HepG2 (cell line): ENCODE measurements around the gene BRAF. TPM values are rescaled to one million over a fixed set of nuclear protein-coding genes. Genes with fewer than 3 reads are reported as not detected.

Experiments
- ARID2 ChIP-seq: sonication (generic); formaldehyde crosslinking; IDR thresholded peaks from 2 replicates; pipeline ENCODE4 v1.8.1; 2022; ENCODE audit warnings: mild to moderate bottlenecking, missing genetic modification reagents, borderline replicate concordance
- DMAP1 ChIP-seq: IDR thresholded peaks from 2 replicates; pipeline ENCODE4 v1.6.1; 2016
- FOXO1 ChIP-seq: sonication (generic); formaldehyde crosslinking; IDR thresholded peaks from 2 replicates; pipeline ENCODE4 v1.4.0; 2020; ENCODE audit warnings: missing genetic modification reagents
- HMG20B ChIP-seq: conservative IDR thresholded peaks from 2 replicates; pipeline ENCODE4 v1.6.1; 2016; ENCODE audit warnings: missing genetic modification reagents, missing compliant biosample characterization
- MZF1 ChIP-seq: sonication (generic); formaldehyde crosslinking; IDR thresholded peaks from 2 replicates; pipeline ENCODE4 v1.8.1; 2023; ENCODE audit warnings: mild to moderate bottlenecking, missing genetic modification reagents, borderline replicate concordance
- PRPF4 ChIP-seq: fragments of 200-400 bp; formaldehyde crosslinking; IDR thresholded peaks from 2 replicates; pipeline ENCODE4 v1.6.1; 2016; ENCODE audit warnings: low read length, low read depth; ENCODE audit not compliant: poor library complexity, severe bottlenecking
- REST ChIP-seq, 2 experiments: IDR thresholded peaks; 2 replicates each; pipeline ENCODE4 v1.6.1; 2011 to 2012; ENCODE audit warnings: low read length in 2 of 2, borderline replicate concordance in 1 of 2, low read depth in 1 of 2, mild to moderate bottlenecking in 1 of 2, moderate library complexity in 1 of 2
- SIX4 ChIP-seq: sonication (generic); formaldehyde crosslinking; IDR thresholded peaks from 2 replicates; pipeline ENCODE4 v1.4.0; 2020; ENCODE audit warnings: missing genetic modification reagents
- SMARCC2 ChIP-seq: fragments of 450-650 bp; IDR thresholded peaks from 2 replicates; pipeline ENCODE4 v1.6.1; 2017; ENCODE audit warnings: antibody characterized with exemption, mild to moderate bottlenecking
- ZFP37 ChIP-seq: sonication (generic); formaldehyde crosslinking; IDR thresholded peaks from 2 replicates; pipeline ENCODE4 v1.4.0; 2020; ENCODE audit warnings: missing genetic modification reagents, borderline replicate concordance
- ZMYM3 ChIP-seq: sonication (generic); formaldehyde crosslinking; IDR thresholded peaks from 2 replicates; pipeline ENCODE4 v1.5.1; 2020; ENCODE audit warnings: mild to moderate bottlenecking, missing genetic modification reagents
- ZNF224 ChIP-seq: sonication (generic); formaldehyde crosslinking; IDR thresholded peaks from 2 replicates; pipeline ENCODE4 v1.5.0; 2020; ENCODE audit warnings: mild to moderate bottlenecking, missing genetic modification reagents
- ZNF326 ChIP-seq: sonication (generic); formaldehyde crosslinking; IDR thresholded peaks from 2 replicates; pipeline ENCODE4 v1.4.0; 2020; ENCODE audit warnings: missing genetic modification reagents, borderline replicate concordance
- ZNF350 ChIP-seq: sonication (generic); formaldehyde crosslinking; IDR thresholded peaks from 2 replicates; pipeline ENCODE4 v1.4.0; 2020; ENCODE audit warnings: mild to moderate bottlenecking, low read depth, missing genetic modification reagents, borderline replicate concordance
- ZNF530 ChIP-seq: sonication (generic); formaldehyde crosslinking; IDR thresholded peaks from 2 replicates; pipeline ENCODE4 v1.5.0; 2020; ENCODE audit warnings: low read depth, mild to moderate bottlenecking, missing genetic modification reagents
- polyA plus RNA-seq, 8 experiments: library from polyadenylated mRNA; depleted of rRNA in 3 of 8; stranded (reverse) in 7 of 8; unstranded in 1 of 8; fragments of >200 nt; fragmentation: Illumina TruSeq in 4 of 8; extraction: Trizol in 4 of 8; gene quantifications; 2 replicates each; pipeline versions ENCODE4 v1.2.1 to v1.2.3, GENCODE V29; 2011 to 2016; ENCODE audit warnings: low read depth in 4 of 8, missing spikeins in 1 of 8, mixed read lengths in 1 of 8; ENCODE audit not compliant: insufficient read depth in 1 of 8
- total RNA-seq, 5 experiments: library from RNA; depleted of rRNA; stranded (reverse); fragments of >200 nt; fragmentation: Illumina TruSeq; extraction: Trizol; gene quantifications; 2 replicates each; pipeline ENCODE4 v1.2.3, GENCODE V29; 2016; ENCODE audit warnings: low read depth in 1 of 5
- TF ChIP-seq, protein P1 (sequence below): IDR thresholded peaks from 2 replicates; pipeline ENCODE4 v1.6.1; 2016; ENCODE audit warnings: low read depth, missing genetic modification reagents, missing compliant biosample characterization
- TF ChIP-seq, protein P2 (sequence below): sonication (generic); formaldehyde crosslinking; IDR thresholded peaks from 2 replicates; pipeline ENCODE4 v1.4.0; 2020; ENCODE audit warnings: missing genetic modification reagents
- TF ChIP-seq, protein P3 (sequence below): IDR thresholded peaks from 2 replicates; pipeline ENCODE4 v1.6.1; 2016; ENCODE audit warnings: missing compliant biosample characterization, missing genetic modification reagents, borderline replicate concordance

Gene BRAF
- total and polyA plus RNA-seq, 2 of the 13 experiments (the other 11 are each of a cell fraction or from before 2014, with no cell fraction given): 12.5 to 13.4 TPM

DNA sequence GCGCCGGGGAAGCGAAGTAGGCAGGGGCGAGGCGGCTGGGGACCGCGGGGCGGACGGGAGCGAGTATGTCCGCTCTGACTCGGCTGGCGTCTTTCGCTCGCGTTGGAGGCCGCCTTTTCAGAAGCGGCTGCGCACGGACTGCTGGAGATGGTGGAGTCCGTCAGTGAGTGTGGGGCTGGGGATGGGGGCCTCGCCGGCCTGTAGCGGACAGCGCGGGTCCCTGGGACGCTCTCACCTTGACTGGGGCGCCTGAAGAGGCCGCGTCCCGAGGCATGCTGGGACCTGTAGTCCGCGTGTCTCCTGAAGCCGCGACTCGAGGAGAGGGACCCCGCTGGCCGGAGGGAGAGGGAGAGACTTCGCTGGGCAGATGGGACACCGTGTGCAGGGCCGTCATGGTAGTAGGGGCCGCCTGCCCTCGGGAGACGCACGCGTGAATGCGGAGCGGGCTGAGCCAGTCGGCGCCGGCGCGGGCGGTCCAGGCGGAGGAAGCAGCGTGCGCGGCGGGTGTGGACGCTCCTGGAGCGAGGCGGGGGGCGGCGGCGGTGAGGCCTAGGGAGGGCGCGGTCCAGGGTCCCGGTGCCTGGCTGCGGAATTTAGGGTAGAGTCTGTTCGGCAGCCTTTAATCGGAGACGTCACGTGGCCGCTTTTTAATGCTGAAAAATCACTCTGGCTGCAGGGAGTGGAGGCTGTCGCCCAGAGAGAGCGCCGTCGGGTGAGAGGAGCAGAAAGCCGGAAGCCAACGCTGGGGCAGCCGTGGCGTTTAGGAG is 227.9 kb downstream of the BRAF start, which contains the start of gene NDUFB2 (continued):
- TF ChIP-seq ZNF224 (CRISPR knock-in tag) (peak; percentile 78; the same call in 1 of the 2 replicates), DMAP1 (CRISPR knock-in tag) (peak; percentile 93), FOXO1 (CRISPR knock-in tag) (peak; percentile 9), HMG20B (CRISPR knock-in tag) (0 out of 2 replicates have a peak, but pooled peaks have one; percentile 18), ZFP37 (no peak), PRPF4 (no peak), MZF1 (no peak), ZMYM3 (CRISPR knock-in tag) (0 out of 2 replicates have a peak, but pooled peaks have one; percentile 21), SMARCC2 (no peak), ZNF530 (CRISPR knock-in tag) (no peak), SIX4 (CRISPR knock-in tag) (no peak), REST (IDR thresholded peaks at IDR 0.05; ENCODE audit: borderline replicate concordance in 1 of 2, low read depth in 1 of 2, low read length in 2 of 2) (no peak), ZNF326 (CRISPR knock-in tag) (no peak), ZNF350 (CRISPR knock-in tag) (peak; percentile 89), ARID2 (CRISPR knock-in tag) (peak; percentile 92)
- TF ChIP-seq, protein P1, sequence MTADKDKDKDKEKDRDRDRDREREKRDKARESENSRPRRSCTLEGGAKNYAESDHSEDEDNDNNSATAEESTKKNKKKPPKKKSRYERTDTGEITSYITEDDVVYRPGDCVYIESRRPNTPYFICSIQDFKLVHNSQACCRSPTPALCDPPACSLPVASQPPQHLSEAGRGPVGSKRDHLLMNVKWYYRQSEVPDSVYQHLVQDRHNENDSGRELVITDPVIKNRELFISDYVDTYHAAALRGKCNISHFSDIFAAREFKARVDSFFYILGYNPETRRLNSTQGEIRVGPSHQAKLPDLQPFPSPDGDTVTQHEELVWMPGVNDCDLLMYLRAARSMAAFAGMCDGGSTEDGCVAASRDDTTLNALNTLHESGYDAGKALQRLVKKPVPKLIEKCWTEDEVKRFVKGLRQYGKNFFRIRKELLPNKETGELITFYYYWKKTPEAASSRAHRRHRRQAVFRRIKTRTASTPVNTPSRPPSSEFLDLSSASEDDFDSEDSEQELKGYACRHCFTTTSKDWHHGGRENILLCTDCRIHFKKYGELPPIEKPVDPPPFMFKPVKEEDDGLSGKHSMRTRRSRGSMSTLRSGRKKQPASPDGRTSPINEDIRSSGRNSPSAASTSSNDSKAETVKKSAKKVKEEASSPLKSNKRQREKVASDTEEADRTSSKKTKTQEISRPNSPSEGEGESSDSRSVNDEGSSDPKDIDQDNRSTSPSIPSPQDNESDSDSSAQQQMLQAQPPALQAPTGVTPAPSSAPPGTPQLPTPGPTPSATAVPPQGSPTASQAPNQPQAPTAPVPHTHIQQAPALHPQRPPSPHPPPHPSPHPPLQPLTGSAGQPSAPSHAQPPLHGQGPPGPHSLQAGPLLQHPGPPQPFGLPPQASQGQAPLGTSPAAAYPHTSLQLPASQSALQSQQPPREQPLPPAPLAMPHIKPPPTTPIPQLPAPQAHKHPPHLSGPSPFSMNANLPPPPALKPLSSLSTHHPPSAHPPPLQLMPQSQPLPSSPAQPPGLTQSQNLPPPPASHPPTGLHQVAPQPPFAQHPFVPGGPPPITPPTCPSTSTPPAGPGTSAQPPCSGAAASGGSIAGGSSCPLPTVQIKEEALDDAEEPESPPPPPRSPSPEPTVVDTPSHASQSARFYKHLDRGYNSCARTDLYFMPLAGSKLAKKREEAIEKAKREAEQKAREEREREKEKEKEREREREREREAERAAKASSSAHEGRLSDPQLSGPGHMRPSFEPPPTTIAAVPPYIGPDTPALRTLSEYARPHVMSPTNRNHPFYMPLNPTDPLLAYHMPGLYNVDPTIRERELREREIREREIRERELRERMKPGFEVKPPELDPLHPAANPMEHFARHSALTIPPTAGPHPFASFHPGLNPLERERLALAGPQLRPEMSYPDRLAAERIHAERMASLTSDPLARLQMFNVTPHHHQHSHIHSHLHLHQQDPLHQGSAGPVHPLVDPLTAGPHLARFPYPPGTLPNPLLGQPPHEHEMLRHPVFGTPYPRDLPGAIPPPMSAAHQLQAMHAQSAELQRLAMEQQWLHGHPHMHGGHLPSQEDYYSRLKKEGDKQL (CRISPR knock-in tag): no peak
- TF ChIP-seq, protein P2, sequence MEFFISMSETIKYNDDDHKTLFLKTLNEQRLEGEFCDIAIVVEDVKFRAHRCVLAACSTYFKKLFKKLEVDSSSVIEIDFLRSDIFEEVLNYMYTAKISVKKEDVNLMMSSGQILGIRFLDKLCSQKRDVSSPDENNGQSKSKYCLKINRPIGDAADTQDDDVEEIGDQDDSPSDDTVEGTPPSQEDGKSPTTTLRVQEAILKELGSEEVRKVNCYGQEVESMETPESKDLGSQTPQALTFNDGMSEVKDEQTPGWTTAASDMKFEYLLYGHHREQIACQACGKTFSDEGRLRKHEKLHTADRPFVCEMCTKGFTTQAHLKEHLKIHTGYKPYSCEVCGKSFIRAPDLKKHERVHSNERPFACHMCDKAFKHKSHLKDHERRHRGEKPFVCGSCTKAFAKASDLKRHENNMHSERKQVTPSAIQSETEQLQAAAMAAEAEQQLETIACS (CRISPR knock-in tag): no peak
- TF ChIP-seq, protein P3, sequence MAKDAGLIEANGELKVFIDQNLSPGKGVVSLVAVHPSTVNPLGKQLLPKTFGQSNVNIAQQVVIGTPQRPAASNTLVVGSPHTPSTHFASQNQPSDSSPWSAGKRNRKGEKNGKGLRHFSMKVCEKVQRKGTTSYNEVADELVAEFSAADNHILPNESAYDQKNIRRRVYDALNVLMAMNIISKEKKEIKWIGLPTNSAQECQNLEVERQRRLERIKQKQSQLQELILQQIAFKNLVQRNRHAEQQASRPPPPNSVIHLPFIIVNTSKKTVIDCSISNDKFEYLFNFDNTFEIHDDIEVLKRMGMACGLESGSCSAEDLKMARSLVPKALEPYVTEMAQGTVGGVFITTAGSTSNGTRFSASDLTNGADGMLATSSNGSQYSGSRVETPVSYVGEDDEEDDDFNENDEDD: peak; percentile 71; the same call in 1 of the 2 replicates
